ENCODE data around the gene LCN12. TPM values are rescaled to one million over a fixed set of nuclear protein-coding genes. Genes with fewer than 3 reads are reported as not detected.

Gene LCN12
- total RNA-seq, 1 donor from 2014 or later: 1.1 TPM

GRCh38 chr9:136925414-136926153 lies 26.5 kb upstream of the LCN12 start:
- Mint-ChIP-seq H3K4me1 (peaks cover 7% of the 10 kb centered on the region), H3K36me3 (ENCODE audit: low read depth) (peaks cover 3% of the 10 kb centered on the region), H3K9me3 (no peaks in the 10 kb centered on the region), H3K27me3 (ENCODE audit: low read depth) (no peaks in the 10 kb centered on the region), H3K27ac (ENCODE audit: unreplicated experiment) (no peak overlapping the region), H3K4me3 (no peak overlapping the region)
- no peak for DNase-seq (ENCODE audit: low read depth, low spot score)
- TF ChIP-seq, protein P1, sequence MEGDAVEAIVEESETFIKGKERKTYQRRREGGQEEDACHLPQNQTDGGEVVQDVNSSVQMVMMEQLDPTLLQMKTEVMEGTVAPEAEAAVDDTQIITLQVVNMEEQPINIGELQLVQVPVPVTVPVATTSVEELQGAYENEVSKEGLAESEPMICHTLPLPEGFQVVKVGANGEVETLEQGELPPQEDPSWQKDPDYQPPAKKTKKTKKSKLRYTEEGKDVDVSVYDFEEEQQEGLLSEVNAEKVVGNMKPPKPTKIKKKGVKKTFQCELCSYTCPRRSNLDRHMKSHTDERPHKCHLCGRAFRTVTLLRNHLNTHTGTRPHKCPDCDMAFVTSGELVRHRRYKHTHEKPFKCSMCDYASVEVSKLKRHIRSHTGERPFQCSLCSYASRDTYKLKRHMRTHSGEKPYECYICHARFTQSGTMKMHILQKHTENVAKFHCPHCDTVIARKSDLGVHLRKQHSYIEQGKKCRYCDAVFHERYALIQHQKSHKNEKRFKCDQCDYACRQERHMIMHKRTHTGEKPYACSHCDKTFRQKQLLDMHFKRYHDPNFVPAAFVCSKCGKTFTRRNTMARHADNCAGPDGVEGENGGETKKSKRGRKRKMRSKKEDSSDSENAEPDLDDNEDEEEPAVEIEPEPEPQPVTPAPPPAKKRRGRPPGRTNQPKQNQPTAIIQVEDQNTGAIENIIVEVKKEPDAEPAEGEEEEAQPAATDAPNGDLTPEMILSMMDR (conservative IDR thresholded peaks at IDR 0.05): peak; percentile 10

DNA sequence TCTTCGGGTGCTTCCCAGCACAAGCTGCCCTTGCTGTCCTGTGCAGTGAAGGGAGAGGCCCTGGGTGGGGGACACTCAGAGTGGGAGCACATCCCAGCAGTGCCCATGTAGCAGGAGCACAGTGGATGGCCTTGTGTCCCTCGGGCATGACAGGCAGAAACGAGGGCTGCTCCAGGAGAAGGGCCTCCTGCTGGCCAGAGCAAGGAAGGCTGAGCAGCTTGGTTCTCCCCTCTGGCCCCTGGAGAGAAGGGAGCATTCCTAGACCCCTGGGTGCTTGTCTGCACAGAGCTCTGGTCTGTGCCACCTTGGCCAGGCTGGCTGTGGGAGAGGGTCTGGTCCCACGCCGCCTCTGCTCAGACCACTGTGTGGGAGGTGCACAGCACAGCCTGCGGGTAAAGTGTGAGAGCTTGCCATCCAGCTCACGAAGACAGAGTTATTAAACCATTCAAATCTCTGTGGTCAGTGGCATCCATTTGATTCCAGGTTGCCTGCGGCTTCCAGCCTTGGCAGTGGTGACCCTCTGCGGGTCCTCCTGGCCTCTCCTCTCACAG lies 25.8 kb upstream of the LCN12 start:
- Mint-ChIP-seq H3K4me3 (no peak overlapping the region), H3K27ac (ENCODE audit: unreplicated experiment) (no peak overlapping the region), H3K4me1 (peaks cover 7% of the 10 kb centered on the region), H3K9me3 (no peaks in the 10 kb centered on the region), H3K36me3 (ENCODE audit: low read depth) (peaks cover 5% of the 10 kb centered on the region), H3K27me3 (ENCODE audit: low read depth) (no peaks in the 10 kb centered on the region)
- TF ChIP-seq, protein P1 (conservative IDR thresholded peaks at IDR 0.05): no peak
- DNase-seq (ENCODE audit: low read depth, low spot score): no peak

DNA sequence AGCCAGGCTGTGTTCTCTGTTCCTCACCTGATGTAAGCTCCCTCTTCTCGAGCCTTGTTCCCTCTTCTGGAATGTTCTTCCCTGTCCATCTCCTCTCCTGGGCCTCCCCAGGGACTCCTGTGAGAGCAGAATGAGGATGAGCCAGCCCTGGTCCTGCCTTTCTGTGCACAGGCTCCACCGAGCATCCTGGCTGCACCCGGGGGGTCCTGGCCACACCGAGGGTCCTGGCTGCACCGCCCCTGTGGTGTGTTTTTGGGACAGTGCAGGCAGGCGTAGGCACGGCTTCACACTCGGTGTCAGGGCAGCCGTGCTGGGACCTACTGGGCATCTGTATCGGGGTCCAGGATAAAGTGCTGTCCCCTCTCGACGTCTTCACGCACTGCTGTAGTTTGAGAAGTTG lies 25.3 kb upstream of the LCN12 start:
- no peak for DNase-seq (ENCODE audit: low read depth, low spot score)
- no peaks in the 10 kb centered on the region for H3K27me3 Mint-ChIP-seq (ENCODE audit: low read depth)
- peaks cover 7% of the 10 kb centered on the region for H3K4me1 Mint-ChIP-seq
- peaks cover 8% of the 10 kb centered on the region for H3K36me3 Mint-ChIP-seq (ENCODE audit: low read depth)
- H3K27ac Mint-ChIP-seq (ENCODE audit: unreplicated experiment): peak overlapping the region; percentile 80
- no peaks in the 10 kb centered on the region for H3K9me3 Mint-ChIP-seq
- TF ChIP-seq, protein P1 (conservative IDR thresholded peaks at IDR 0.05): no peak
- H3K4me3 Mint-ChIP-seq: no peak overlapping the region

DNA sequence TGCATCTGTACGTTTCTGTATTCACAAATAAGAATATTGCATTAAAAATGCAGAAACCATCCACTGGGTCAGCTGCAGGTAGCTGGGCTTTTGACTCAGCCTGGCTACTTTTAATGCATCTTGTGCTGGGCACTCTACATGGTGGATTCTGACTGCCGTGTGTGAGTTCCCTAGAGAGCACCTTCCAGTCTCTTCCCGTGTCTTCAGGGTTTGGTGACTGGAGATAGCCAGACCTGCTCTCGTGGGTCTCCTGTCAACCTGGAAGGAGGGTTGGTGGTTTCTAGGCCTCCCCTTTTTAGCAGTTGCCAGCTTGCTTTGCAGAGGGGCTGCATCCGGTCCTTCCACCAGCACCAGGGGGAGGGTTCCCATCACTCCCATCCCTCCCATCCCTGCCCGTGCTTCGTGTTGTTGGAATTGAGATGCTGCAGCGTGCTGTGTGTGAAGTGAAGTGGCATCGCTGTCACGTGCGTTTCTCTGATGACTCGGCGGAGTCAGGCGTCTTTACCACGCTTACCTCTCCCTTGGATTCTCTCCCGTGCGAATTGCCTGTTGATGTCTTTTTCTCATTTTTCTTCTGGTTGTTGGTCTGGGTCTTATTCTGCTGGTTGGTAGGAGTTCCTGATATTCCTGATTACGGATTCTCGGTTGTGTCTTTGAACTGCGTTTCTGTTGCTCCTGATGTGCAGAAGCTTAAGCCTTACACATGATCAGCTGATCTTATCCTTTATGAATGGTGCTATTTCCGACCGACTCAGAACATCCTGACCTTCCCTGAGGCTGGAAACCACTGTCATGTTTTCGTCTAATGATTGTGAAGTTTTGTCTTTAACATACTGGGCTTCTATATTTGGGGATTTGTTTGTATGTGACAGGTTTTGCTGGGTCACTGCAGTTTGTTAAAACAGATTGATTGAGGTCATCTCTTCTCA lies 24.5 kb upstream of the LCN12 start:
- no peak overlapping the region for H3K4me3 Mint-ChIP-seq
- DNase-seq (ENCODE audit: low read depth, low spot score): no peak
- no peak overlapping the region for H3K27ac Mint-ChIP-seq (ENCODE audit: unreplicated experiment)
- no peaks in the 10 kb centered on the region for H3K27me3 Mint-ChIP-seq (ENCODE audit: low read depth)
- H3K4me1 Mint-ChIP-seq: peaks cover 7% of the 10 kb centered on the region
- no peaks in the 10 kb centered on the region for H3K9me3 Mint-ChIP-seq
- TF ChIP-seq, protein P1 (conservative IDR thresholded peaks at IDR 0.05): no peak
- peaks cover 12% of the 10 kb centered on the region for H3K36me3 Mint-ChIP-seq (ENCODE audit: low read depth)

DNA sequence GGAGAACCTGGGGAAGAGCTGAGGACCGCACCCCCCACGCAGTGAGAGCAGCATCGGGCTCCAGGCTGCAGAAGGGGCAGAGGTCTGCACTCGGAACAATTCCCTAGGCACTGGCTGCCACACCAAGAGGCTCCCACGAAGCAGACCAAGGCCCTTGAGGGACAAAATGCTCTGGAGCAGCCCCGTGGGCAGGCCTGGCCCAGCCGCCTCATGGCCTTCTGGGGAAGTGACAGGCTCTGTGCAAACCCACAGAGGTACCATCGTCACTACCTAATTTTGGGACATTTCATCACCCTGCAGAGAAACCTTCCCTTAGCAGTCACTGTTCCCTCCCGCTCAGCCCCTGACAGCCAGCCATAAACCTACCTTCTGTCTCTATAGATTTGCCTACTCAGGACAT lies 23.5 kb upstream of the LCN12 start:
- Mint-ChIP-seq H3K27ac (ENCODE audit: unreplicated experiment) (no peak overlapping the region), H3K9me3 (peaks cover 2% of the 10 kb centered on the region), H3K4me1 (peaks cover 7% of the 10 kb centered on the region), H3K27me3 (ENCODE audit: low read depth) (no peaks in the 10 kb centered on the region), H3K36me3 (ENCODE audit: low read depth) (peaks cover 17% of the 10 kb centered on the region), H3K4me3 (no peak overlapping the region)
- no peak for DNase-seq (ENCODE audit: low read depth, low spot score)
- TF ChIP-seq, protein P1 (conservative IDR thresholded peaks at IDR 0.05): no peak
